Fibroblast of lung (primary cell): ENCODE measurements around the gene PGAP3. TPM values are rescaled to one million over a fixed set of nuclear protein-coding genes. Genes with fewer than 3 reads are reported as not detected.

ENCODE experiments used
- DNase-seq, 2 donors: peaks; one replicate each; pipeline versions ENCODE4 v3.0.0 to v3.0.0-alpha.2; 2010; ENCODE audit warnings: low read depth in 2 of 2
- H2AFZ ChIP-seq: 2 replicates; pipeline ENCODE4 v1.5.1; 2012; ENCODE audit warnings: low read length, control low read depth, inconsistent platforms
- H3K27ac ChIP-seq: 2 replicates; pipeline ENCODE4 v1.5.1; 2011; ENCODE audit warnings: low read length, control low read depth; ENCODE audit not compliant: insufficient read depth
- H3K27me3 ChIP-seq: 2 replicates; pipeline ENCODE4 v1.5.1; 2011; ENCODE audit warnings: mild to moderate bottlenecking, low read length; ENCODE audit not compliant: control insufficient read depth, insufficient read depth
- H3K36me3 ChIP-seq: 2 replicates; pipeline ENCODE4 v1.5.1; 2011; ENCODE audit warnings: low read length; ENCODE audit not compliant: control insufficient read depth, insufficient read depth
- H3K4me1 ChIP-seq: 2 replicates; pipeline ENCODE4 v1.5.1; 2011; ENCODE audit warnings: low read length; ENCODE audit not compliant: control insufficient read depth, insufficient read depth; ENCODE audit errors: extremely low read depth
- H3K4me2 ChIP-seq: 2 replicates; pipeline ENCODE4 v1.5.1; 2011; ENCODE audit warnings: low read length, control low read depth; ENCODE audit not compliant: insufficient read depth; ENCODE audit errors: extremely low read depth
- H3K4me3 ChIP-seq, 4 experiments: fragments of 200-600 bp in 1 of 4; sonication (generic) in 1 of 4; replicated peaks in 1 of 4; 2 replicates each; pipeline ENCODE4 v1.5.1; 2011 to 2016; ENCODE audit warnings: low read length in 4 of 4, low read depth in 3 of 4, mild to moderate bottlenecking in 3 of 4, control low read depth in 2 of 4, inconsistent platforms in 1 of 4, mixed read lengths in 1 of 4; ENCODE audit not compliant: insufficient read depth in 1 of 4; ENCODE audit errors: control extremely low read depth in 1 of 4
- H3K79me2 ChIP-seq: 2 replicates; pipeline ENCODE4 v1.5.1; 2012; ENCODE audit warnings: mild to moderate bottlenecking, low read length, inconsistent platforms; ENCODE audit not compliant: control insufficient read depth, insufficient read depth
- H3K9ac ChIP-seq: 2 replicates; pipeline ENCODE4 v1.5.1; 2011; ENCODE audit warnings: mild to moderate bottlenecking, low read length, control low read depth; ENCODE audit not compliant: insufficient read depth
- H3K9me3 ChIP-seq: 2 replicates; pipeline ENCODE4 v1.5.1; 2012; ENCODE audit warnings: low read depth, low read length; ENCODE audit not compliant: control insufficient read depth, insufficient read depth
- H4K20me1 ChIP-seq: 2 replicates; pipeline ENCODE4 v1.5.1; 2011; ENCODE audit warnings: low read length; ENCODE audit not compliant: control insufficient read depth, insufficient read depth; ENCODE audit errors: extremely low read depth
- CTCF ChIP-seq, 2 donors: IDR thresholded peaks in 1 of 2; conservative IDR thresholded peaks in 1 of 2; 1 replicate in 1 of 2; 2 replicates in 1 of 2; pipeline ENCODE4 v1.5.1; 2011 to 2012; ENCODE audit warnings: low read length in 2 of 2, control low read depth in 1 of 2, inconsistent platforms in 1 of 2, low read depth in 1 of 2, mild to moderate bottlenecking in 1 of 2
- EZH2 ChIP-seq: IDR thresholded peaks from 2 replicates; pipeline ENCODE4 v1.5.1; 2012; ENCODE audit warnings: low read length, control low read depth, mild to moderate bottlenecking; ENCODE audit errors: missing control alignments
- polyA plus RNA-seq, 2 donors: library from polyadenylated mRNA; depleted of rRNA in 1 of 2; stranded (reverse) in 1 of 2; unstranded in 1 of 2; fragments of >200 nt; gene quantifications; 2 replicates each; pipeline ENCODE4 v1.2.1, GENCODE V29; 2011 to 2012; ENCODE audit warnings: missing spikeins in 1 of 2
- total RNA-seq: library from RNA; depleted of rRNA; stranded (reverse); fragments of >200 nt; gene quantifications from 2 replicates; pipeline ENCODE4 v1.2.1, GENCODE V29; 2014

The PGAP3 gene
- total and polyA plus RNA-seq, 2 donors (not counting 1 experiment from before 2014, with no cell fraction given) = 7.9 to 8.8 TPM

GRCh38 chr17:39667262-39667944 is 20.5 kb downstream of the PGAP3 start:
- Histone ChIP-seq H3K36me3 (peaks cover 3% of the 10 kb centered on the region), H3K4me2 (no peak overlapping the region), H3K79me2 (no peaks in the 10 kb centered on the region), H3K27me3 (peaks cover 38% of the 10 kb centered on the region), H4K20me1 (no peaks in the 10 kb centered on the region), H3K27ac (no peak overlapping the region), H3K4me1 (peaks cover 2% of the 10 kb centered on the region), H3K9me3 (no peaks in the 10 kb centered on the region), H3K9ac (no peak overlapping the region), H2AFZ (no peak overlapping the region), H3K4me3 (no peak overlapping the region)
- no peak for DNase-seq
- TF ChIP-seq EZH2 = peak; percentile 73
- no peak for TF ChIP-seq CTCF (conservative IDR thresholded peaks at IDR 0.05 in 1 of 2, IDR thresholded peaks at IDR 0.05 in 1 of 2; ENCODE audit: low read depth in 1 of 2, low read length in 2 of 2)

DNA sequence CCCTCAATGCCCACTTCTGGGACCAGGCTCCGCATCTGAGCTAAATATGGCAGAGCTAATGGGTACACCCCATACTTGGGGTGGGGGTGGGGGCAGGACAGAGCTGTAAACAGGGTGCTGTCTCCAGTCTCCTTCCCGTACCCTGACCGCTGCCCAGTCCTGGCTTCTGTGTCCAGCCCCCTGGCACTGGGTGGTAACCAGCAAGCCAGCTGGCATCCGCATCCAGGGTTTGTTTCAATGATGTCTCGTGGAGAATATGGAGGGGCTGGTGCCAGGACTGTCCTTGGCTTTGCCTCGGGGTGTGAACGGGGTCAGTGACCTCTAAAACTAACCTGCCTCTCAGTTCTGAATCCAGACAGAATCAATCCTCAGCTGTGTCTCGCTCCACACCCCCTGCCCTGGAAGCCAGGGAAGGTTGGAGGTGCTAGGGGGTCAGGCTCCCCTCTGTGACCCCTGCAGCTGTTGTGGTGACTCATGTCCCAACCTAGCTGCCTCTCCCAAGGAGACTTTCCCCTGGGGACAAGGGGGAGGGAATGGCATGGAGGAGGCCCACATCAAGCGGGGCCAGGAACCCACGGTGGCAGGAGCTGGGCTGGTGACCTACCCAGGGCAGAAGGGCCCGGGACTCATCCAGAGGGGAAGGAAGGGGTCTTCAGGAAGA is 21.1 kb downstream of the PGAP3 start:
- no peak for DNase-seq
- Histone ChIP-seq H3K4me3 (no peak overlapping the region), H3K9me3 (no peaks in the 10 kb centered on the region), H3K79me2 (no peaks in the 10 kb centered on the region), H3K4me1 (peaks cover 2% of the 10 kb centered on the region), H3K4me2 (no peak overlapping the region), H3K27ac (no peak overlapping the region), H2AFZ (no peak overlapping the region), H4K20me1 (no peaks in the 10 kb centered on the region), H3K27me3 (peaks cover 36% of the 10 kb centered on the region), H3K9ac (no peak overlapping the region), H3K36me3 (peaks cover 3% of the 10 kb centered on the region)
- TF ChIP-seq EZH2 = no peak
- TF ChIP-seq CTCF (conservative IDR thresholded peaks at IDR 0.05 in 1 of 2, IDR thresholded peaks at IDR 0.05 in 1 of 2; ENCODE audit: low read depth in 1 of 2, low read length in 2 of 2) = no peak

DNA sequence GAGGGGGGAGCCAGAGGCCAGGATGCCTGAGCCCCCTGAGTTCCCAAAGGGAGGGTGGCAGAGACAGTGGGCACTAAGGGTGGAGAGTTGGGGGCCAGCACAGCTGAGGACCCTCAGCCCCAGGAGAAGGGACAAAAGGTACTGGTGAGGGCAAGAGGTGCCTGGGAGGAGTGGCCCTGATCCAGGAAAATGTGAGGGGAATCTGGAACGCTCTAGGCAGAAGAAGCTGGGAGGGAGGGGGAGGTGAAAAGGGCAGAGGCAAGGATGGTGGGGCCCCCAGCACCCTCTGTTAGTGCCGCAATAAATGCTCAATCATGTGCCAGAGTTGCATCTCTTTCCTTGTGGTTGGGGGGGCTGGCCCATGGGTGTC is 21.6 kb downstream of the PGAP3 start:
- H3K36me3 ChIP-seq = peaks cover 5% of the 10 kb centered on the region
- H3K27ac ChIP-seq = no peak overlapping the region
- no peak overlapping the region for H3K4me3 ChIP-seq
- DNase-seq = no peak
- no peak overlapping the region for H3K9ac ChIP-seq
- peaks cover 31% of the 10 kb centered on the region for H3K27me3 ChIP-seq
- no peak for TF ChIP-seq CTCF (conservative IDR thresholded peaks at IDR 0.05 in 1 of 2, IDR thresholded peaks at IDR 0.05 in 1 of 2; ENCODE audit: low read depth in 1 of 2, low read length in 2 of 2)
- no peak for TF ChIP-seq EZH2
- no peaks in the 10 kb centered on the region for H3K9me3 ChIP-seq
- H3K4me2 ChIP-seq = no peak overlapping the region
- no peak overlapping the region for H2AFZ ChIP-seq
- no peaks in the 10 kb centered on the region for H4K20me1 ChIP-seq
- H3K4me1 ChIP-seq = peaks cover 2% of the 10 kb centered on the region
- H3K79me2 ChIP-seq = no peaks in the 10 kb centered on the region
